GM19328 (cell line): ENCODE data around the gene MRPL20.
"Not testable (repeated sequence)": the region's sequence is repeated elsewhere in the genome, so short reads cannot be mapped to it uniquely, and the experiment has no call there.

Experiments
- ATAC-seq: cut with Tn5 transposase; IDR thresholded peaks from one replicate; pipeline ENCODE4 v1.9.1; 2021; ENCODE audit warnings: mild to moderate bottlenecking, moderate library complexity; ENCODE audit not compliant: unreplicated experiment

MRPL20 gene

GRCh38 chr1:1427106-1427819 lies 20.2 kb upstream of the MRPL20 start:
- no peak for ATAC-seq

- ATAC-seq = no peak
Measured at GRCh38 chr1:1426496-1427105, 19.5 kb upstream of the MRPL20 start.

- no peak for ATAC-seq
Measured at GRCh38 chr1:1425753-1426495, 18.8 kb upstream of the MRPL20 start.

GRCh38 chr1:1425426-1425752 lies 18.3 kb upstream of the MRPL20 start:
- no peak for ATAC-seq

GRCh38 chr1:1424707-1425106 lies 17.6 kb upstream of the MRPL20 start:
- ATAC-seq = no peak

- ATAC-seq = no peak
Measured at GRCh38 chr1:1423245-1423597, 16.1 kb upstream of the MRPL20 start.

GRCh38 chr1:1422465-1423244 lies 15.6 kb upstream of the MRPL20 start:
- ATAC-seq = no peak

- ATAC-seq = no peak
Measured at GRCh38 chr1:1421907-1422464, 14.9 kb upstream of the MRPL20 start.

DNA sequence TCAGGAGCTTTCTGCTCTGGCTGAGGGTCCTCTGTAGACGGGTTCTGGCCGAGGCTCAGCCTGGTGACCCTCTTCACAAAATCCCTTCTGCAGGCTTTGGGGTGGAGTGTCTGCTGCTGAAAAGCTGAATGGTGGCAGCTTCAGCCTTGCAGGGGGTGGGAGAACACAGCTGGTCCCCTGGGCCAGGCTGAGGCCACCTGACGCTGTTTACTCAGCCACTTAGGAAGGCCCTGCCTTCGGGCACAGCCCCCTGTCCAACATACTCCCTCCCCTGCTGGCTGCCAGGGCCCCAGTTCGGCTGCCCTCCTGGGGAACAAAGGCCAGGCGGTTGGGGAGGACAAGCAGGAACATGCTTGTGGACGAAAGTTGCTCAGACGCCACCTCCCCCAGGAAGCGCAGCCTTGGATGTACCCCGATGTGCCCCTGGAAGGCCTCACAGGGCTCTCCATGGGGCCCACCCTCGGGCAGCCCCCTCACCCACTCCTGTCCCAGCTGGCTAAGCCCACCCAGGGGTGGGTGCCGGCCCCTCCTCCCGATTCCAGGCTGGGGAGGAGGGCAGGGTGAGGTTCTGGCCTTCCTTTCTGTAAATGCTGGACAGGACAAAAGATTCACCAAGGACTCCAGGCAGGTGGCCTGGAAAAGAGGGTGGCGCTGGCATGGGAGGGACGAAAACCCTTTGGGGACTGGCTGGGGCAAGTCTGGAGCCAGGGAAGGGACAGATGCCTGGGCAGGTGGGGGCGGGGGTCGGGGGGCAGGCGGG lies 14.2 kb upstream of the MRPL20 start, which contains the start of gene ANKRD65:
ANKRD65 (minus strand) TSS at position 130 of the 760 bp plus-strand sequence. CDS start 271 bp downstream, outside the sequence.
- ATAC-seq = no peak

GRCh38 chr1:1420654-1421141 lies 13.6 kb upstream of the MRPL20 start:
- ATAC-seq = no peak

- no peak for ATAC-seq
Measured at GRCh38 chr1:1419813-1420653, 12.9 kb upstream of the MRPL20 start.

GRCh38 chr1:1419363-1419812 lies 12.3 kb upstream of the MRPL20 start:
- no peak for ATAC-seq

DNA sequence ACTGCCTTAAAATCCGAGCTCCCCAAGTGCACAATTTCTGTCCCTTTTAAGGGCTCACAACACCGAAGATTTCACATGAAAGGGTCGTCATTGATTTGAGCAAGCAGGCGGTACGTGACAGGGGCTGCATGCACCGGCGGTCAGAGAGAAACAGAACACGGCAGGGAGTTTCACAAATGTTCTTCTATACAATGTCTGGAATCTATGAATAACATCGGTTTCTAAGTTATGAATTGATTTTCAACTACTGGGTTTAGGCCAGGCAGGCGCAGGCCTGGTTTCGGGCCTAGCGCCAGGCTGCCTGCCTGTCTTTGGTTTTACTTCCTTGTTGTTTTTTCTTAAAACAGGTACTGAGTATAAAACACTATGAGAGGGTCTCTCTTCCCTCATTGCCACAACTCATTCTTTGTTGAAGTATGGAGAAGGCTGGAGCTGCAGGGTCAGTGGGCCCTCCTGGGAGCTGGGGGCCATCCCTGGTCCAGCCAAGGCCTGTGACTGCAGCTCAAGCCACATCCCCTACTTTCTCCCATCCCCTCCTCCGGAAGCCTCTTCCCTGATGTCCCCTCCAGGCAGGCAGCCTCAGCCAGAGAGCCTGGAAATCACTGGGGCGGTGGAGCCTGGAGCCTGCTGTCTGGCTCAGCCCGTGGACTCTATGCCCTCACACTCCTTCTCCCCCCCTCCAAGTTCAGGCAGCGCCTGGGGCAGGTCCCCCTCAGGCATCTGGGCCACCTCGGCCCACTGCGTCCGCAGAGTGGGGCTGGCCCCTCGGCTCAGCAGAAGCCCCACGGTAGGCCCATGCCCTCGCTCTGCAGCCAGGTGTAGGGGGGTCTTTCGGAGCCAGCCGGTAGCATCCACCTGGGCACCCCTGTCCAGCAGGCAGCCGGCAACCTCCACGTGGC lies 11.6 kb upstream of the MRPL20 start:
- no peak for ATAC-seq

- not testable (repeated sequence) for ATAC-seq
Measured at GRCh38 chr1:1417825-1418463, 10.9 kb upstream of the MRPL20 start.

GRCh38 chr1:1417396-1417795 lies 10.3 kb upstream of the MRPL20 start:
- ATAC-seq = not testable (repeated sequence)

- no peak for ATAC-seq
Measured at GRCh38 chr1:1415751-1416150, 8.7 kb upstream of the MRPL20 start.

- not testable (repeated sequence) for ATAC-seq
Measured at GRCh38 chr1:1412311-1412902, 5.3 kb upstream of the MRPL20 start.
